Kidney capillary endothelial cell (primary cell): ENCODE data around the gene MRC2.

Experiments used
- DNase-seq: peaks from one replicate; pipeline ENCODE4 v3.0.0-alpha.2; 2018; ENCODE audit warnings: low spot score

MRC2 gene

GRCh38 chr17:62701706-62702085, 74.2 kb downstream of the MRC2 start:
- no peak for DNase-seq

DNA sequence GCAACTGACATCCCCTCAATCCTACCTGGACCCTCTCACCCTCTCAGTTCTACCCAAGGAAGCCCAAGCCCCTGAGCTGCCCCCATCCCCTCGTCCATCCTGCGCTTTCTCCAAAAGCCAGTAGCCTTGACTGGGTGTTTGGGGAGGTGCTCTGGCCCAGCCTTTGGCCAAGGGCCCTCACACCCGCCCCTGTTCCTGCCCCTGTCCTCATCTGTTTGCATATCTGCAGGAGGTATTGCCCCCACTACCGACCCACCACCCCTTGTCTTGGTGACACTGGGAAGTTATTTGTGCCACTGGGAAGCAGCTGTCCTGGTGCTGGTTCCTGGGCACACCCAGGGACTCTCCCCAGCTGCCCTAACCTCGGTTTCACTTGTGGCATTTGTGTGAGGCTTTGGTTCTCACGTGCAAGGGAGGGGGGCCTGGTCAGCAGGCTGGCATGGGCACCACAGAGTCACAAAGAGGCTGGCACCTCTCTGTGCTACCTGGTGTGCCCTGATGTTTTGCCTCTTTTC, 75.3 kb downstream of the MRC2 start:
- DNase-seq: no peak

GRCh38 chr17:62703261-62703775, 75.8 kb downstream of the MRC2 start:
- peak; percentile 52 for DNase-seq

- peak; percentile 64 for DNase-seq
Observed at GRCh38 chr17:62703776-62704380, 76.4 kb downstream of the MRC2 start.

- DNase-seq: peak; percentile 43
Observed at GRCh38 chr17:62704381-62704971, 77.0 kb downstream of the MRC2 start.

DNA sequence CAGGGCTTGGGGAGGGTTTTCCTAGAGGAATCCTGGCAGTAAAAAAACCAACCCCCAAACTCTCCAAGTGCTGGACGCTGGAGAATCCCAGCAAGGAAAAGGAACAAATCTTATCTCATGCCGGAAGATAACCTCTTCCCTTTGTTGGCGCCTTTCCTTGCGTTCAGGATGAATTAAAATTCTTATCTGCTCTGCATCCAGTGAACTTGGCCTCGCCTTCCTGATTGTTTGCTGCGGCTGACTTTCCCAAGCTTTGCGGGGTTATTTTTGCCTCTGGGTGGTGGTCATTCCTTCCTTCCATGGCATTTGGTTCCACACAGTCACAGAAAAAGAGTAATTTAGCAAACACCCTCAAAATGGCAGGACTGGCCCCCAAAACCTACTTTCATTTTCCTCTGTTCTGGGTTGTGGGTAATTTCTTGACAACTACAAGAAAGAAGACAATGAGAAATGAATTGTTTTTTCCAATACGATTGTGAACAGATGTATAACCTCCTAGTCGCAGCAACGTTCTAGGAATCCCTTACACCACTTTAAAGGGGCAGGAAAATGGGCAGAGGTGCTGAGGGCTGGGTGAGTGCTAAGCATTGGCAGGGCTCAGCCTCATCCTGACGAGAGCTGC, 77.8 kb downstream of the MRC2 start:
- peak; percentile 55 for DNase-seq

DNA sequence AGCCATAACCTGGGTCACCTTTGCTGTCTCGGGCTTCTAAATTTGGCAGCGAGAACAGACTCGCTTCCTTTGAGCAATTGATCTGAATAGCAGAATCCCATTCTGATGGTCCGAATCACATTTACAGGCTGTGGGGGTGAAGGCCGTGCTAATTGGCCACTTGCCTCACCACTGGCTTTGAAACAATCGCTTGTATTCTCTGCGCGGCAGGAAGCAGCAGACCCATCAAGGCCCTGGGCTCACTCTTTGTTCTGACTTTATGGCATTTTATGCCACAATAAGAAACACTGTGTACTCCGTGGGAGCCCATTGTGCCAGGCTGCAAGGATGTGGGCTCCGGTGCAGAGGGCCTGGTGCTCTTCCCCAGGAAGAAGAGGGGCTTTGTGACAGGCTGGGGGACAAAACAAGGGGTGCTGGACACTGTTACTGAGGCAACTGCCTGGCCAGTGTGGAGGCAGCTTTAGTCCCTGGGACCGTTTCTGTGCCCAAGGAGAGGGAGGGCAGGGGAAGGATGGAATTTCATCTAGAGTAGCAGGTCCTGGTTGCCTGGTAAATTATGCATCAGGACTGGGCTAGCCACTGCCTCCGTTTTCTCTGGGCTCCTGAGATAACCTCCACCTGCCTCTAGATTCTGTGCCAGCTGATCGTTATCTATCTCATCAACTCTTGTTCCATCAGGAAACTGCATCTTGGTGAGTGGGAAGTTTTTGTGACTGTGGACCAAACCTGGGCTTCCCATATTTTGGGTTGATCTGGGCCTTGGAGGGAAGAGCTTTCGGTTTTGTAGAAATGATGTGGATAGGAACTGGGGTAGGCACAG, 78.5 kb downstream of the MRC2 start:
- peak; percentile 29 for DNase-seq

GRCh38 chr17:62706598-62707424, 79.3 kb downstream of the MRC2 start:
- DNase-seq: no peak

DNA sequence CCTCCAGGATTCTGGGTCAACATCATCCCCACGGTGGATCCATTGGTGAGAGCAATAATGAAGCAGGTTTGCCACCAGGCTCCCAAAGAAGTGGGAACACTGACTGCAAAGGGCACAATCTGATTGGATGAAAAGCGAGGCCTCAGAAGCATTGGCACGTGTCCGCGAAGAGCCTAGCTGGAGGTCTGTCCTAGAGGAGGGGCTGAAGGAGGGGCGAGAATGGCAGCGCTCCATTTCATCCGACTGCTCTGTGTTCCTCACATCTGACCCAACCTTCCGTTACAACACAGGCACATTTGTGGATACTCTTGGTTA, 79.9 kb downstream of the MRC2 start:
- no peak for DNase-seq

- no peak for DNase-seq
Observed at GRCh38 chr17:62708587-62708986, 81.1 kb downstream of the MRC2 start.

DNA sequence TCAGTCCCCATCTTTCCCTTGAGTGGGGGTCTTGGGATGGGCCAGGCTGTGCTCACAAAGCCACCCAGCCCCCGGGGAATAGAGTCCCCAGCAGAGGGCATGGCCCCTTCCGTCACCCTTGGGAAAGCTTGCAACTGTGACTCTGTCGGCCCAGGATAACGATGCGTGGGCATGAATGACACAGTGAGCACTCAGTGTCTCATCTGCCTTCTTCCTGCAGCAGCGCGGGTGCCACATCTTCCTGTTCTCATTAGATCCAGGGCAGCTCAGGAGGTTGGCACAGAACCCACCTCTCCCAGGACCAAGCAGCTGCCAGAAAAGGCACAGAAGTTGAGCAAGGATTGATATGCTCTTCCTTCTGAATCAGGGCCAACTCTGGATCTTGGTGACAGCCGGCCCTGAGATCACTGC, 84.7 kb downstream of the MRC2 start:
- no peak for DNase-seq

GRCh38 chr17:62713086-62713881, 85.8 kb downstream of the MRC2 start:
- no peak for DNase-seq

DNA sequence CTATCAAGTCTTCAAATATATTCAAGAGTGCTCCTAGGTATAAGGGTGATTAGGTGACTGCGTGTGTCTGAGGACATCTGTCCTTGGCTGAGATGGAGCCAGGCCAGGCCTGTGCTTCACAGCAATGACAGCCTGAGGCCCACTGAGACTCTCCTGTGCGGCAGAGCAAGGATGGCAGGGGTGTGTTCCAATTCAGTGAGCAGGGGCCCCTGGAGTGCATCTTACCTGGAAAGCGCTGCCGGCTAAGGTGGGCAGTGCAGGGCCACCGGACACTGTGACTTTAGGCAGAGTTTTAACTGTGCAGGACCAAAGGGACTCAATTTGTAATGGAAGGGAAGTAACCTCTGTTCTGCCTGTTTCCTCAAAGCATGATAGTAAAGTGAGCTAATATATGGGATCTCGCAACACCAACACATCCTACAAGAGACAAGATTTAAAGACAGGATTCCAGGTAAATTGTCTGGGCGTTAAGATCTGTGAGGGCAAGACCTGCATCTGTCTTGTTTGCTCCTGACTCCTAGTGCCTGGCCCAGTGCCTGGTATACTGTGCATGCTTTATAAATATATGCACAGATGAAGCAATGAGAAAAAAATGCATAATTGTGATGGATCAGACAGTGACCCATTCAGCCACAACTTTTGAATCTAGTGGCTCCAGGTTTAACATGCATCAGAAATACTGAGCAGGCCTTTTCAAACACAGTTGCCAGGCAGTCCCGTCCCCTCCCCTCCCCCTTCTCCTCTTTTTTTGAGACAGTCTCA, 86.7 kb downstream of the MRC2 start:
- no peak for DNase-seq

- no peak for DNase-seq
Observed at GRCh38 chr17:62715882-62716390, 88.5 kb downstream of the MRC2 start.

DNA sequence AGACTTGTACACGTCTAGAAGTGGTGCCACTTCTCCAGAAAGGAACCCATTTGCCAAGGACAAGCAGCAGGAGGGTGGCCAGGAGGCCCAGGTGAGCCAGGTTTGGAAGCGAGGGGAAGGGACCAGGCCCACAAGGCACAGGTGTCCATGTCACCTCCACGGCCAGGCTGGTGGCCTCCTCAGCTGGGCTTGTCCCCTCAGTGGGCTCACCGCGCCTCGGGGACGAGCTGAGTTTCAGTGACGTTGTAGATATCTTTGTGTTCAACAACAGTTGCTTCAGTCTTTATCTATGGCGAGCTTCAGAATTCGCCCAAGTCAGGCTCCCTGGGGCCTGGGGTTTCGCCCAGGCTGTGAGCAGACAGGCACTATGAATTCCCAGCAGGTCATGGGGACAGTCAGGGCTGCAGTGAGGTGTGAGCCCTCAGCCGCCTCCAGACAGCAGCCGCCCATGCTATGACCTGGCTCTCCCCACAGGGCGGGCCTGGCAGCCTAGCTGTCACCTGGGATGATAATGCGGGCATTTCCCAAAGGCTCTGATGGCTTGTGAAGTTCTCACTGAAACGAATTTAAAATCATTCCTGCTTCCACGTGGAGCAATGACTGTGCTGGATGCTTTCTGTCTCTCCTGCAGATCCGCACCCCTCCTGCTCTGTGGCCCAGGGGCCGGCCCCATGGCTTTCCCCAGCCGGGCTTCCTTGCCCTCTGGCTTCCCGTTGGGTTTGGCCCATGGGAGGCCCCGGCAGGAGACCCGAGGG, 89.5 kb downstream of the MRC2 start:
- DNase-seq: no peak

DNA sequence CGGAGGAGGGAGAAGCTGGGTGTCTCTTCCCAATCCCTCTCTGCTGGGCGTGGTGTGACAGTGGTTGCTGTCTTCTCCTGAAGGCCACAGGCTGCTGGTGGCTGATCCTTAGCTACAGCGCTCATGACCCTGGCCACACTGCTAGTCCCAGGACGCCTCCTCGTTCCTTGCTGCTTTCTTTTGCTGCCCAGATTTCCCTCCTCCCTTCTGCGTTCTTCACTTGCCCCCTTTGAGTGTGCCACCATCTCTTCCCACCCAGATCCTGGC, 90.1 kb downstream of the MRC2 start:
- no peak for DNase-seq

GRCh38 chr17:62717889-62718288, 90.4 kb downstream of the MRC2 start:
- DNase-seq: no peak

DNA sequence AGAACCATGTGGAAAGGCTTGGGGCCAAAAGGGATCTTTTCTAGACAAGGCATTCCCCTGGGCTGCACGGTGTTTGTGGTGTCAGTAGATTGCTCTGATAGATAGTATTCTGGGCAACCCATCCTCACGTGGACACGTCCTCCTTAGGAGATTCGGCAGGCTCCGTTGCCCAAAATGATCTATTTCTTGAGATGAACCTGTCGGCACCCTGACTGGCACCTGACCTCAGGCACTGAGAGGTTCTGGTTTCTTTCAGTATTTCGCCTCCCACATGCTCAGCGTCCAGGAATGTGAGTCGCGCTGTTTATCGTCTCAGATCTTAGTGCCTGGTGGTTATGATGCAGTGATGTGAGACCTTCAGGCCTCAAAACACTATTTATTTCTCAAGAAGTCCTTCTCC, 91.0 kb downstream of the MRC2 start:
- no peak for DNase-seq

GRCh38 chr17:62719586-62719985, 92.1 kb downstream of the MRC2 start:
- DNase-seq: no peak
